ENCODE measurements around the gene PER3. TPM values are rescaled to one million over a fixed set of nuclear protein-coding genes. Genes with fewer than 3 reads are reported as not detected.

Gene PER3
- total RNA-seq, 4 donors from 2014 or later, result 11.9 to 39.2 (median 24.4) TPM

GRCh38 chr1:7850786-7851185, 66.7 kb downstream of the PER3 start:
- TF ChIP-seq CTCF (IDR thresholded peaks at IDR 0.05; ENCODE audit: low read depth), result no peak

GRCh38 chr1:7852804-7853683, 69.0 kb downstream of the PER3 start, which contains the start of gene UTS2:
Gene UTS2 (minus strand): TSS chr1:7853065. CDS start chr1:7853003, 62 bp downstream.
- TF ChIP-seq CTCF (IDR thresholded peaks at IDR 0.05; ENCODE audit: low read depth), result no peak

- no peak for TF ChIP-seq CTCF (IDR thresholded peaks at IDR 0.05; ENCODE audit: low read depth)
Measured at GRCh38 chr1:7853684-7854026, 69.6 kb downstream of the PER3 start.

GRCh38 chr1:7856345-7856744, 72.3 kb downstream of the PER3 start:
- no peak for TF ChIP-seq CTCF (IDR thresholded peaks at IDR 0.05; ENCODE audit: low read depth)

DNA sequence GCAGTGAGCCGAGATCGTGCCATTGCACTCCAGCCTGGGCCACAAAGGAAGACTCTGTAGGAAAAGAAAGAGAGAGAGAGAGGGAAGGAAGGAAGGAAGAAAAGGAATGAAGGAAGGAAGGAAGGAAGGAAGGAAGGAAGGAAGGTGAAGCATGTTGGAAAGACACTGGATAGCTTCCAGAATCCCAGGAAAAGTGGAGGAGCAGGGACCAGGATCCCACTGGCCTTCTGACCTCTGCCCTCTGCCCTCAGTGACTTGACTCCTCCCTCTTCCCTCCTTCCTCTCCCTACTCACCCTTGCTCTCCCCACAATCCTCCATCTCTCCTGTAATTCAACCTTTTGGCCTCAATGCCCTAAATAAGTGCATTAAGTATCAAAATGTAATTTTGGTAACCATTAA, 72.9 kb downstream of the PER3 start:
- no peak for TF ChIP-seq CTCF (IDR thresholded peaks at IDR 0.05; ENCODE audit: low read depth)

DNA sequence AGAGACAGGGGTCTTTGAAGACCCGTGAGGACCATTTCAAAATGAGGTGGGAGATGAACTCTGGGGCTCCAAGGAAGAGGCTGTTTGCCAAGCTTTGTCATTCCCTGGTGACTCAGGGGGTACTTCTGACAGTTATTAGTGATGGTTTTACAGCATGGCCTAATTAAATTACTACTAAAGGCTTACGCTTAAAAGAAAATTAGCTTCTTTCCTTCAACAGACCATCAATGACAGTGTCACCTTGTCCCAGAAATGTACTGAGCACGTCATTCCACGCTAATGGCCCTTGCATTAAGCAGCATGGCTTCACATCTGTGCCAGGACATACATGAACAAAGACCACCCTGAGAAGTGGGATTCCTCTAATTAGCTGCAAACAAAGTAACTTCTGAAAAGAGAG, 73.9 kb downstream of the PER3 start:
- TF ChIP-seq CTCF (IDR thresholded peaks at IDR 0.05; ENCODE audit: low read depth), result no peak

- TF ChIP-seq CTCF (IDR thresholded peaks at IDR 0.05; ENCODE audit: low read depth), result no peak
Measured at GRCh38 chr1:7859406-7859805, 75.3 kb downstream of the PER3 start.

All from subcutaneous adipose tissue (tissue), 4 donors.